MM.1S (cell line): ENCODE data around the gene PTPN2.

Source experiments
- DNase-seq: peaks from one replicate; pipeline ENCODE4 v3.0.0-alpha.2; 2015
- H2AFZ ChIP-seq: fragments of 300-600 bp; sonication (generic); 2 replicates; pipeline ENCODE4 v1.6.0; 2016; ENCODE audit warnings: antibody characterized with exemption, low read length
- H3F3A ChIP-seq: fragments of 300-600 bp; sonication (generic); 2 replicates; pipeline ENCODE4 v1.6.1; 2016; ENCODE audit warnings: mild to moderate bottlenecking, antibody characterized with exemption, low read length, moderate library complexity, mixed read lengths; ENCODE audit not compliant: insufficient read depth
- H3K27ac ChIP-seq: fragments of 300-600 bp; sonication (generic); 2 replicates; pipeline ENCODE4 v1.5.1; 2016; ENCODE audit warnings: mild to moderate bottlenecking, low read length
- H3K27me3 ChIP-seq: fragments of 300-600 bp; sonication (generic); replicated peaks from 2 replicates; pipeline ENCODE4 v1.6.0; 2016; ENCODE audit warnings: low read length; ENCODE audit not compliant: insufficient read depth
- H3K36me3 ChIP-seq: fragments of 300-600 bp; sonication (generic); replicated peaks from 2 replicates; pipeline ENCODE4 v1.6.1; 2016; ENCODE audit warnings: mild to moderate bottlenecking, low read length, mixed read lengths; ENCODE audit not compliant: insufficient read depth
- H3K4me1 ChIP-seq: fragments of 300-600 bp; sonication (generic); 2 replicates; pipeline ENCODE4 v1.6.1; 2016; ENCODE audit warnings: low read length, mixed read lengths
- H3K4me2 ChIP-seq: fragments of 300-600 bp; sonication (generic); 2 replicates; pipeline ENCODE4 v1.6.0; 2016; ENCODE audit warnings: low read depth, low read length
- H3K4me3 ChIP-seq: fragments of 300-600 bp; sonication (generic); 2 replicates; pipeline ENCODE4 v1.5.1; 2016; ENCODE audit warnings: low read length, mixed read lengths
- H3K79me2 ChIP-seq: fragments of 300-600 bp; sonication (generic); 2 replicates; pipeline ENCODE4 v1.6.1; 2016; ENCODE audit warnings: mixed run types, low read length, mixed read lengths
- H3K9ac ChIP-seq: fragments of 300-600 bp; sonication (generic); 2 replicates; pipeline ENCODE4 v1.6.1; 2016; ENCODE audit warnings: low read length, mixed read lengths
- H3K9me2 ChIP-seq: fragments of 300-600 bp; sonication (generic); replicated peaks from 2 replicates; pipeline ENCODE4 v1.6.1; 2016; ENCODE audit warnings: mild to moderate bottlenecking, low read length, mixed read lengths; ENCODE audit not compliant: insufficient read depth
- H3K9me3 ChIP-seq: fragments of 300-600 bp; sonication (generic); replicated peaks from 2 replicates; pipeline ENCODE4 v1.6.1; 2016; ENCODE audit warnings: mild to moderate bottlenecking, low read length, mixed read lengths; ENCODE audit not compliant: insufficient read depth
- H4K20me1 ChIP-seq: fragments of 300-600 bp; sonication (generic); 2 replicates; pipeline ENCODE4 v1.6.1; 2016; ENCODE audit warnings: mild to moderate bottlenecking, low read length, moderate library complexity, mixed read lengths; ENCODE audit not compliant: insufficient read depth
- EZH2 ChIP-seq: fragments of 300-600 bp; sonication (generic); optimal IDR thresholded peaks from 2 replicates; pipeline ENCODE3; 2017; ENCODE audit warnings: low read depth, mild to moderate bottlenecking, antibody characterized with exemption, low read length, mixed read lengths
- EZH2phosphoT487 ChIP-seq: fragments of 300-600 bp; sonication (generic); IDR thresholded peaks from 2 replicates; pipeline ENCODE4 v1.6.1; 2018; ENCODE audit warnings: antibody characterized with exemption, low read length
- TF ChIP-seq, protein P1 (sequence below): fragments of 300-600 bp; sonication (generic); IDR thresholded peaks from 2 replicates; pipeline ENCODE4 v1.5.1; 2016; ENCODE audit warnings: antibody characterized with exemption, low read length, mixed read lengths

PTPN2 gene

DNA sequence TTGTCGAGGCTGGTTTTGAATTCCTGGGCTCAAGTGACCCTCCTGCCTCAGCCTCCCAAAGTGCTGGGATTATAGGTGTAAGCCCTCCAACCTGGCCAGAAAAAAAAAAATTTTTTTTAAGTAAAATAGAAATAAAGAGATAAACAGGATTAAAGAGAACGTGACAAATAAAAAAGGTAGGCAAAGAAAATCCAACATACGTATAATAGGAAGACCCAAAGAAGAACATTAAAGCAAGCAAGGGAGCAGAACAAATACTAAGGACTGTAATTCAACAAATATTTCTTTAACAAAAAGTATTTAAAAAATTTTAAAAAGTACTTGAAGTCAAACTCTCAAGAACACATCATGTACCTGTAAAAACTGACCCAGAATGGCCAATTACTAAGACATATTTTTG is 56.4 kb downstream of the PTPN2 start:
- no peaks in the 10 kb centered on the region for H3K9me3 ChIP-seq
- H3K9ac ChIP-seq, result no peak overlapping the region
- no peaks in the 10 kb centered on the region for H3K79me2 ChIP-seq
- H3K36me3 ChIP-seq, result no peaks in the 10 kb centered on the region
- H3K27ac ChIP-seq, result no peak overlapping the region
- no peaks in the 10 kb centered on the region for H4K20me1 ChIP-seq
- no peak for DNase-seq
- TF ChIP-seq EZH2phosphoT487, result no peak
- no peak for TF ChIP-seq EZH2
- no peak overlapping the region for H3K4me3 ChIP-seq
- H3K4me1 ChIP-seq, result peaks cover 9% of the 10 kb centered on the region
- no peaks in the 10 kb centered on the region for H3K9me2 ChIP-seq
- H3F3A ChIP-seq, result peaks cover 8% of the 10 kb centered on the region; the same call in 1 of the 2 replicates
- no peak overlapping the region for H3K4me2 ChIP-seq
- no peak overlapping the region for H2AFZ ChIP-seq
- no peaks in the 10 kb centered on the region for H3K27me3 ChIP-seq

DNA sequence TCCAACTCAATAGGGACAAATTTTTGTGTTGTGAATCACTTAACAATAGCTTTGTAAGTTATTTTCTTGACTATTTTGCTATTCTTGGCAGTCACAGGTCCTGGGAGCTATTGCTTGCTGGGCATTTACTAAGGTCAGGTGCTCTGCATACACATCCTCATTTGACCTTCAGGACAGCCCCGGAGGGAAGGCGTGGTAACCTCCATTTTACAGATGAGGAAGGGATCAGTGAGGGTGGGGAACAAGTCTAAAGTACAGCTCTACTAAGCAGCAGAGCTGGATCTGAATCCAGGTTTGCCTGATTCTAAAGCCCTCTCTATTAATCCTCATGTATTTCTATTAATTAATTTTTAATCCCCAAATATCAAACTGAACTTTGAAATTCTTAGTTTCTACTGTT is 58.8 kb downstream of the PTPN2 start:
- Histone ChIP-seq H3K36me3 (no peaks in the 10 kb centered on the region), H3K4me1 (peaks cover 9% of the 10 kb centered on the region), H3K9me2 (no peaks in the 10 kb centered on the region), H3K9me3 (no peaks in the 10 kb centered on the region), H3K4me3 (no peak overlapping the region), H3K27ac (no peak overlapping the region), H3K27me3 (no peaks in the 10 kb centered on the region), H3K9ac (no peak overlapping the region), H4K20me1 (no peaks in the 10 kb centered on the region), H3K79me2 (0 out of 2 replicates have a peak, but pooled peaks cover 4% of the 10 kb centered on the region), H3F3A (peaks cover 8% of the 10 kb centered on the region; the same call in 1 of the 2 replicates), H3K4me2 (no peak overlapping the region), H2AFZ (no peak overlapping the region)
- TF ChIP-seq EZH2phosphoT487, result no peak
- TF ChIP-seq, protein P1, sequence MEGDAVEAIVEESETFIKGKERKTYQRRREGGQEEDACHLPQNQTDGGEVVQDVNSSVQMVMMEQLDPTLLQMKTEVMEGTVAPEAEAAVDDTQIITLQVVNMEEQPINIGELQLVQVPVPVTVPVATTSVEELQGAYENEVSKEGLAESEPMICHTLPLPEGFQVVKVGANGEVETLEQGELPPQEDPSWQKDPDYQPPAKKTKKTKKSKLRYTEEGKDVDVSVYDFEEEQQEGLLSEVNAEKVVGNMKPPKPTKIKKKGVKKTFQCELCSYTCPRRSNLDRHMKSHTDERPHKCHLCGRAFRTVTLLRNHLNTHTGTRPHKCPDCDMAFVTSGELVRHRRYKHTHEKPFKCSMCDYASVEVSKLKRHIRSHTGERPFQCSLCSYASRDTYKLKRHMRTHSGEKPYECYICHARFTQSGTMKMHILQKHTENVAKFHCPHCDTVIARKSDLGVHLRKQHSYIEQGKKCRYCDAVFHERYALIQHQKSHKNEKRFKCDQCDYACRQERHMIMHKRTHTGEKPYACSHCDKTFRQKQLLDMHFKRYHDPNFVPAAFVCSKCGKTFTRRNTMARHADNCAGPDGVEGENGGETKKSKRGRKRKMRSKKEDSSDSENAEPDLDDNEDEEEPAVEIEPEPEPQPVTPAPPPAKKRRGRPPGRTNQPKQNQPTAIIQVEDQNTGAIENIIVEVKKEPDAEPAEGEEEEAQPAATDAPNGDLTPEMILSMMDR, result no peak
- DNase-seq, result no peak

DNA sequence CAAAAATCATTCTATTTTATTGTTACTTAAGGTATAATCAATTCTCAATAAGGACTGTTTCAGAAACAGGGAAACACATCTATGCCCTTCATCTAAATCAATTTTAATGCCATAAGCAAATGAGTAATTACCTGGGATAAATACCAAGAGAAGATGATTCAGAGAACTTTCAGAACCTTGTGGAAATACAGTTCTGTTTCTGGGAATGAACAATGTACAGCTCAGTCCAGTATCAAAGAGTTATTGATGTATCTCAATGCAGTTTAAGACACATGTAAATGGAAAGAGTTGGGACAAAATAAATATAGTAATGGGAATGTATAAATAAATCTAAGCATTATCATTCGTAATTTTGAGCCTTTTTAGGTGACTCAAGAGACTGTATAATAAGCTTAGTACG is 60.1 kb downstream of the PTPN2 start:
- Histone ChIP-seq H3K9ac (no peak overlapping the region), H3K4me3 (no peak overlapping the region), H3F3A (peaks cover 15% of the 10 kb centered on the region; the same call in 1 of the 2 replicates), H3K9me2 (no peaks in the 10 kb centered on the region), H3K36me3 (no peaks in the 10 kb centered on the region), H3K4me2 (no peak overlapping the region), H3K4me1 (peaks cover 16% of the 10 kb centered on the region), H4K20me1 (no peaks in the 10 kb centered on the region), H3K9me3 (no peaks in the 10 kb centered on the region), H3K27ac (no peak overlapping the region), H3K27me3 (no peaks in the 10 kb centered on the region), H2AFZ (no peak overlapping the region), H3K79me2 (0 out of 2 replicates have a peak, but pooled peaks cover 4% of the 10 kb centered on the region)
- TF ChIP-seq EZH2 (no peak), EZH2phosphoT487 (no peak)
- TF ChIP-seq, protein P1, result no peak
- DNase-seq, result no peak

DNA sequence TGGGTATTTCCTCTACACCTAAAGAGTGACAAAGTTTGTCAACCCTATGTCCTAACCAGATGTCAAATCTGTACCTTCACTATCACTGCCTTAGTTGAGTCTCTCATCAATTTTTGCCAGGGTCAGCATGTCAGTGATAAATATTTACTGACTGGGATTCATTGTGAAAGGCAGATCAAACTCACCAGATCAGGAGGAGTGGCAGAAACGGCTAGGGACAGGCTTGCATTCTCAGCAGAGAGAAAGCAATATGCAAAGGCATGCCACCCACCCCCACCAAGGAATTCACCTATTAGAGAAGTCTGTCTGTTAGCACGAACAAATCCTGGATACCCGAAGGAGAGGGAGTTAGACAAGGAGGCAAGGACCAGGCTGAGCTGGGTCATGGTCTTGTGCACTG is 62.6 kb downstream of the PTPN2 start:
- DNase-seq, result no peak
- Histone ChIP-seq H3K9me2 (no peaks in the 10 kb centered on the region), H3K27me3 (no peaks in the 10 kb centered on the region), H3K36me3 (no peaks in the 10 kb centered on the region), H3K9me3 (no peaks in the 10 kb centered on the region), H3K9ac (no peak overlapping the region), H3K79me2 (0 out of 2 replicates have a peak, but pooled peaks cover 4% of the 10 kb centered on the region), H4K20me1 (no peaks in the 10 kb centered on the region), H2AFZ (no peak overlapping the region), H3K27ac (no peak overlapping the region), H3F3A (0 out of 2 replicates have a peak, but pooled peaks cover 13% of the 10 kb centered on the region), H3K4me1 (peaks cover 13% of the 10 kb centered on the region), H3K4me3 (no peak overlapping the region), H3K4me2 (no peak overlapping the region)
- TF ChIP-seq EZH2phosphoT487, result no peak
- TF ChIP-seq, protein P1, result no peak
